Measurements from ENCODE around the gene SLC35F4. TPM values are rescaled to one million over a fixed set of nuclear protein-coding genes. Genes with fewer than 3 reads are reported as not detected.

Gene SLC35F4
- total RNA-seq, 1 donor from 2014 or later, result not detected

- Histone ChIP-seq H3K27ac (no peak overlapping the region), H3K4me1 (no peaks in the 10 kb centered on the region), H3K4me3 (no peak overlapping the region), H3K36me3 (no peaks in the 10 kb centered on the region), H3K27me3 (no peaks in the 10 kb centered on the region), H3K9me3 (no peaks in the 10 kb centered on the region)
- no peak for DNase-seq (ENCODE audit: extremely low spot score in 2 of 2)
- TF ChIP-seq POLR2A (IDR thresholded peaks at IDR 0.05), result no peak
- no peak for TF ChIP-seq CTCF (IDR thresholded peaks at IDR 0.05)
- TF ChIP-seq POLR2AphosphoS5 (IDR thresholded peaks at IDR 0.05; ENCODE audit: insufficient read depth in 1 of 2, low read depth in 1 of 2), result no peak
- intact Hi-C loops (cut with DNase I), result no loop called here
Measured at GRCh38 chr14:57823015-57823660, 42.8 kb downstream of the SLC35F4 start.

GRCh38 chr14:57822081-57822480 lies 43.8 kb downstream of the SLC35F4 start:
- TF ChIP-seq POLR2A (IDR thresholded peaks at IDR 0.05) (no peak), POLR2AphosphoS5 (IDR thresholded peaks at IDR 0.05; ENCODE audit: insufficient read depth in 1 of 2, low read depth in 1 of 2) (no peak), CTCF (IDR thresholded peaks at IDR 0.05) (no peak)
- Histone ChIP-seq H3K36me3 (no peaks in the 10 kb centered on the region), H3K27ac (no peak overlapping the region), H3K4me1 (no peaks in the 10 kb centered on the region), H3K9me3 (no peaks in the 10 kb centered on the region), H3K27me3 (no peaks in the 10 kb centered on the region), H3K4me3 (no peak overlapping the region)
- intact Hi-C loops (cut with DNase I), result no loop called here
- DNase-seq (ENCODE audit: extremely low spot score in 2 of 2), result no peak

- no peaks in the 10 kb centered on the region for H3K36me3 ChIP-seq
- H3K4me3 ChIP-seq, result no peak overlapping the region
- no peak for DNase-seq (ENCODE audit: extremely low spot score in 2 of 2)
- no peaks in the 10 kb centered on the region for H3K9me3 ChIP-seq
- intact Hi-C loops (cut with DNase I), result no loop called here
- H3K27me3 ChIP-seq, result no peaks in the 10 kb centered on the region
- no peak for TF ChIP-seq CTCF (IDR thresholded peaks at IDR 0.05)
- TF ChIP-seq POLR2AphosphoS5 (IDR thresholded peaks at IDR 0.05; ENCODE audit: insufficient read depth in 1 of 2, low read depth in 1 of 2), result no peak
- TF ChIP-seq POLR2A (IDR thresholded peaks at IDR 0.05), result no peak
- H3K27ac ChIP-seq, result no peak overlapping the region
- H3K4me1 ChIP-seq, result no peaks in the 10 kb centered on the region
Measured at GRCh38 chr14:57820581-57820980, 45.3 kb downstream of the SLC35F4 start.

GRCh38 chr14:57818511-57818910 lies 47.4 kb downstream of the SLC35F4 start:
- TF ChIP-seq CTCF (IDR thresholded peaks at IDR 0.05), result no peak
- no peak for TF ChIP-seq POLR2AphosphoS5 (IDR thresholded peaks at IDR 0.05; ENCODE audit: insufficient read depth in 1 of 2, low read depth in 1 of 2)
- no peak for TF ChIP-seq POLR2A (IDR thresholded peaks at IDR 0.05)
- Histone ChIP-seq H3K27me3 (no peaks in the 10 kb centered on the region), H3K36me3 (no peaks in the 10 kb centered on the region), H3K4me1 (no peaks in the 10 kb centered on the region), H3K27ac (no peak overlapping the region), H3K4me3 (no peak overlapping the region), H3K9me3 (no peaks in the 10 kb centered on the region)
- DNase-seq (ENCODE audit: extremely low spot score in 2 of 2), result no peak
- intact Hi-C loops (cut with DNase I), result no loop called here

GRCh38 chr14:57816568-57817284 lies 49.2 kb downstream of the SLC35F4 start:
- Histone ChIP-seq H3K4me1 (no peaks in the 10 kb centered on the region), H3K36me3 (no peaks in the 10 kb centered on the region), H3K27me3 (no peaks in the 10 kb centered on the region), H3K9me3 (no peaks in the 10 kb centered on the region), H3K4me3 (no peak overlapping the region), H3K27ac (no peak overlapping the region)
- TF ChIP-seq POLR2A (IDR thresholded peaks at IDR 0.05) (no peak), POLR2AphosphoS5 (IDR thresholded peaks at IDR 0.05; ENCODE audit: insufficient read depth in 1 of 2, low read depth in 1 of 2) (no peak), CTCF (IDR thresholded peaks at IDR 0.05) (no peak)
- intact Hi-C loops (cut with DNase I), result no loop called here
- DNase-seq (ENCODE audit: extremely low spot score in 2 of 2), result no peak

All from vagina (tissue), 2 donors.